GM12873 (cell line): ENCODE measurements around the gene PIGL.

ENCODE experiments used
- TF ChIP-seq, protein P1 (sequence below): IDR thresholded peaks from 2 replicates; pipeline ENCODE4 v1.5.1; 2012; ENCODE audit warnings: low read depth, mild to moderate bottlenecking, moderate library complexity, low read length, control low read depth; ENCODE audit not compliant: insufficient read depth; ENCODE audit errors: missing control alignments

Gene PIGL

DNA sequence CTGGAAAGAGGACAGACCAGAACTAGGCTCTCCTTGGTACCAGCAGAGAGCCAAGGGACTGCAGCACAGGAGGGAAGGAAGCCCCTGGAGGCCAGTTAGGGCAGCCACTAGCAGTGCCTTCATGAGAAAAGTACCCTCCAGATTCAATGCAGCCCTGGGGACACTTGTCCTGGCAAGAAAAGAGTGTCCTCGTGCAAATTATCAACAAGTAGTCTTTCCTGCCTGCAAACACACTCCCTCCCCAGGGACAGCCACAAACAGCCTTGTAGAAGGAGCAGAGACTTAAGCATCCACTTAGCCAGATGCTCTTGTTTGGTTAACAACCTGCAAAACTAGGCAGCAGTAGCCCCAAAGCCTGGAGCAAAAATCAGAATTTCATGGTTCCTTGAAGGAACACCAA, 112.0 kb downstream of the PIGL start:
- TF ChIP-seq, protein P1, sequence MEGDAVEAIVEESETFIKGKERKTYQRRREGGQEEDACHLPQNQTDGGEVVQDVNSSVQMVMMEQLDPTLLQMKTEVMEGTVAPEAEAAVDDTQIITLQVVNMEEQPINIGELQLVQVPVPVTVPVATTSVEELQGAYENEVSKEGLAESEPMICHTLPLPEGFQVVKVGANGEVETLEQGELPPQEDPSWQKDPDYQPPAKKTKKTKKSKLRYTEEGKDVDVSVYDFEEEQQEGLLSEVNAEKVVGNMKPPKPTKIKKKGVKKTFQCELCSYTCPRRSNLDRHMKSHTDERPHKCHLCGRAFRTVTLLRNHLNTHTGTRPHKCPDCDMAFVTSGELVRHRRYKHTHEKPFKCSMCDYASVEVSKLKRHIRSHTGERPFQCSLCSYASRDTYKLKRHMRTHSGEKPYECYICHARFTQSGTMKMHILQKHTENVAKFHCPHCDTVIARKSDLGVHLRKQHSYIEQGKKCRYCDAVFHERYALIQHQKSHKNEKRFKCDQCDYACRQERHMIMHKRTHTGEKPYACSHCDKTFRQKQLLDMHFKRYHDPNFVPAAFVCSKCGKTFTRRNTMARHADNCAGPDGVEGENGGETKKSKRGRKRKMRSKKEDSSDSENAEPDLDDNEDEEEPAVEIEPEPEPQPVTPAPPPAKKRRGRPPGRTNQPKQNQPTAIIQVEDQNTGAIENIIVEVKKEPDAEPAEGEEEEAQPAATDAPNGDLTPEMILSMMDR: peak; percentile 37

DNA sequence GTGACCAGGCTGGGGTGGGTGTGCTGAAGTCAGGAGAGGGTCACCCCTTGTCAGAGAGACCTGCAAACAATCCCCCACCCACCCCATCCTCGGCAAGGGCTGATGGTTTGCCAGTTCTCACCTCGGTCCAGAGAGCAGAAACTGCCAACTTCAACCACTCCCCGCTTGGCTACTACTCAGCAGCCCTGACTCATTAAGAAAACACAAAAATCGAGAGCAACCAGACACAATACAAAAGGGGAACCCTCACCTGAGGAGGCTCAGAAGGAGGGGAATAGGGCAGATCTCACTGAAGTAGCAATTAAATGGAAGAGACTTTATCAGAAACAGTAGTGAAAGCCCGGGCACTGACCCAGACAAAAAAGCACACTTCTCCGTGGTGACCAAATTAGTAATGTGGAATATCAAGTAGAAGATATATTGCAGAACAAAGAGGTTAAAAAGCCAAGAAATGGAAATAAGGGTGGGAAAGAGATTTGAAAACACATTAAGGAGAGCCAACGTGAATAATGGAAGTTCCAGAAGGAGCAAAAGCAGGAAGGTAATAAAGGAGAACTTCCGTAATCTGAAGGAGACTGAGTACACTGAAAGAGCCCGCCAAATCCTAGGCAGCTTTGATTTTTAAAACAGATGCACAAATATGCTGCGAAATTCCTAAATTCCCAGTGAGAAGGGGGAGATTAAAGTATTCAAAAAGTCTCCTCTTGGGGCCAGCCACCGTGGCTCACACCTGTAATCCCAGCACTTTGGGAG, 112.7 kb downstream of the PIGL start:
- TF ChIP-seq, protein P1: no peak

DNA sequence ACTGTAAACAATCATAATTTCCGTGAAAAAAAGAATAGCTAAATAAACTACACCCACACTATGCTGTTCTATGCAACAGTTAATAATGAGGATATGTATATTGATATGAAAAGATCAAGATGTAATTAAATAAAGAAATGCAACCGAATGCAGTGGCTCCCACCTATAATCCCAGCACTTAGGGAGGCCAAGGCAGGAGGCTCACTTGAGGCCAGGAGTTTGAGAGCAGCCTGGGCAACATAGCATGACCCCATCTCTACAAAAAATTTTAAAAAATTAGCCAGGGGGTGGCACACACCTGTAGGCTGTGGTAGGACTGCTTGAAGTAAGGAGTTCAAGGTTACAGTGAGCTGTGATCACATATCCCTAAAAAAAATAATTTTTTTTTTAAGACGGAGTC, 121.4 kb downstream of the PIGL start:
- TF ChIP-seq, protein P1: no peak

DNA sequence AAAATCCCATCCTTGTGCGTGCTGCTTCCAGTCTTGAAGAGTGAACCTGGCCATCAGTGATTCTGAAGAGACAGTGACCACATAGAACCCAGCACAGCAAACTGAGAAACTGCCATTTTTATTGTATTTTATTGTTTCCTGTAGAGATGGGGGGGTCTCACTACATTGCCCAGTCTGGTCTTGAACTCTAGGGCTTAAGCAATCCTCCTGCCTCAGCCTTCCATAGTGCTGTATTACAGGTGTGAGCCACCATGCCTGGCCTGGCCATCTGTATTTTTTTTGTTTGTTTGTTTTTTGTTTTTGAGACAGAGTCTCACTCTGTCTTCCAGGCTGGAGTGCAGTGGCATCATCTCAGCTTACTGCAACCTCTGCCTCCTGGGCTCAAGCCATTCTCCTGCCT, 122.4 kb downstream of the PIGL start:
- TF ChIP-seq, protein P1: no peak

DNA sequence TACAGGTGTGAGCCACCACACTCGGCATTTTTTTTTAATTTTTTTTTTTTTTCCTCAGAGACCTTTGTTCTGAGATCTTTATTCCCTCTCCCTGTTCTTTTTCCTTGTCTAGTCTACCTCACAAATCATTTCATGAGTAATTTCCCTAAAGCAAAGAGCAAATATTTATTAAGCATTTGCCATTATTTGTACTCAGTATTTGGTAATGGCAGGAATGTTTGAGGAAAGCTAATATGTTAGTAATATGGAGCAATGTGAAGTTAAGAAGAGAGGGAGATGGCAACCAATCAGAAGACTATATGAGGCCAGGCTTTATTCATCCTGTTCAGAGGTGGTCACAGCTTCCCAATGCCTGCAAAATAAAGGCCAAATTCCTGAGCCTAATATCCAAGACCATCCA, 122.9 kb downstream of the PIGL start:
- TF ChIP-seq, protein P1: no peak

DNA sequence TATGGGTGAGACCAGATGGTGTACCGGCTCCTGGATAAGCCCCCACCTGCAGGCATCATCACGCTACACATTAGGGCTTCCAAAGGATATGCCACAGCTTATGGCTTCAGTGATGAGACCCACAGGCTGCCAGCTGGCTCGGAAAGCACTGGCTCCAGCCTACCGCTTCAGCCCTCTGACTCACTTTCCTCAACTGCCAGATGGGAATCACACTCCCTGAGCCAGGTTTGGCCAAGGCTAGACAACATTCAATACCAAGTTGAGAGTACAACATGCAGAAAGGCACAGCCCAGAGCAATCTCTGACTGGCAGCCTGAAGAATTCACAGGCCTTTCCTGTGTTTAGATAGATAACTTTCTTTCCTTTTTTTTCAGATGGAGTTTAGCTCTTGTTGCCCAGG, 126.0 kb downstream of the PIGL start:
- TF ChIP-seq, protein P1: no peak

DNA sequence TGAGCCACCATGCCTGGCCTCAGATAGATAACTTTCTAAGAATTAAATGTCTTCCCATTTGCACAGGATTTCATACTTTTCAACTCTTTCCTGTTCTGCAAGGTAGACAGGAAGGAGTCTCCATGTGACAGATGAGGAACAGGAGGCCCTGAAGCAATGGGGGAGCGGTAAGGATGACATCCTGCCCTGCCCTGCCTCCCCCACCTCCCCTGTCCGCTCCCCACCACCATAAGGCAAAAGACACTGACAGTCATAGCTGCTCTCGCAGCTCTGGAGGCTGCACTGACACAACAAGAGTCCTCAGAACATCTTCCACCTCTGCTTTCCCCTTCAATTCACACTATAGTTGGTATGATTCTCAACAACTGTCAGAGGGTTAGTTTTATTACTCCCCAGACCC, 126.6 kb downstream of the PIGL start:
- TF ChIP-seq, protein P1: no peak
